ENCODE data around the gene FN3KRP.

FN3KRP gene

GRCh38 chr17:82689077-82689476 lies 27.4 kb upstream of the FN3KRP start:
- no peak for TF ChIP-seq CTCF (IDR thresholded peaks at IDR 0.05; ENCODE audit: borderline replicate concordance, insufficient read depth, low read depth, low read length)
- no peak overlapping the region for H3K4me3 ChIP-seq (ENCODE audit: low read depth, low read length)

GRCh38 chr17:82690786-82691489 lies 25.6 kb upstream of the FN3KRP start:
- no peak overlapping the region for H3K4me3 ChIP-seq (ENCODE audit: low read depth, low read length)
- TF ChIP-seq CTCF (IDR thresholded peaks at IDR 0.05; ENCODE audit: borderline replicate concordance, insufficient read depth, low read depth, low read length) = no peak

- no peak for TF ChIP-seq CTCF (IDR thresholded peaks at IDR 0.05; ENCODE audit: borderline replicate concordance, insufficient read depth, low read depth, low read length)
- no peak overlapping the region for H3K4me3 ChIP-seq (ENCODE audit: low read depth, low read length)
Observed at GRCh38 chr17:82691714-82692113, 24.8 kb upstream of the FN3KRP start.

GRCh38 chr17:82692268-82692667 lies 24.2 kb upstream of the FN3KRP start:
- no peak overlapping the region for H3K4me3 ChIP-seq (ENCODE audit: low read depth, low read length)
- no peak for TF ChIP-seq CTCF (IDR thresholded peaks at IDR 0.05; ENCODE audit: borderline replicate concordance, insufficient read depth, low read depth, low read length)

GRCh38 chr17:82693168-82693867 lies 23.2 kb upstream of the FN3KRP start:
- no peak for TF ChIP-seq CTCF (IDR thresholded peaks at IDR 0.05; ENCODE audit: borderline replicate concordance, insufficient read depth, low read depth, low read length)
- no peak overlapping the region for H3K4me3 ChIP-seq (ENCODE audit: low read depth, low read length)

GRCh38 chr17:82694647-82695046 lies 21.9 kb upstream of the FN3KRP start:
- TF ChIP-seq CTCF (IDR thresholded peaks at IDR 0.05; ENCODE audit: borderline replicate concordance, insufficient read depth, low read depth, low read length) = no peak
- H3K4me3 ChIP-seq (ENCODE audit: low read depth, low read length) = no peak overlapping the region

GRCh38 chr17:82696259-82696658 lies 20.2 kb upstream of the FN3KRP start:
- no peak for TF ChIP-seq CTCF (IDR thresholded peaks at IDR 0.05; ENCODE audit: borderline replicate concordance, insufficient read depth, low read depth, low read length)
- H3K4me3 ChIP-seq (ENCODE audit: low read depth, low read length) = no peak overlapping the region
